Endothelial cell of umbilical vein (primary cell): ENCODE measurements around the gene DDB1. TPM values are rescaled to one million over a fixed set of nuclear protein-coding genes. Genes with fewer than 3 reads are reported as not detected.

ENCODE experiments used
- BruUV-seq: library from RNA; stranded (reverse); fragments of 400-500 nt; replicated peaks from 2 replicates; lab custom pipeline; 2021; lab: Mats Ljungman, UMichigan
- CTCF ChIA-PET: fragments of 300-600, 350-600 bp; sonication (Branson Sonifier 250); formaldehyde crosslinking; loops from one replicate; lab custom pipeline; 2021; ENCODE audit warnings: antibody characterized with exemption, inconsistent platforms; lab: Charles Lee
- POLR2A ChIA-PET: fragments of 300-600, 350-600 bp; sonication (Branson Sonifier 250); formaldehyde crosslinking; loops from one replicate; lab custom pipeline; 2021; ENCODE audit warnings: antibody characterized with exemption, inconsistent platforms; lab: Charles Lee
- DNase-seq: peaks from one replicate; pipeline ENCODE4 v3.0.0-alpha.2; 2011; ENCODE audit warnings: low read depth, low spot score
- FAIRE-seq: peaks from 2 replicates; lab custom pipeline; 2011; peaks lifted over from hg19 to GRCh38; lab: Jason Lieb, UNC
- H2AFZ ChIP-seq: 2 replicates; pipeline ENCODE4 v1.6.0; 2012; ENCODE audit warnings: low read depth, low read length, control low read depth, inconsistent platforms
- H3K27ac ChIP-seq: 2 replicates; pipeline ENCODE4 v1.5.1; 2011; ENCODE audit warnings: low read depth, mild to moderate bottlenecking, control low read depth, low read length, moderate library complexity; ENCODE audit not compliant: insufficient read depth
- H3K27me3 ChIP-seq, 2 experiments: 2 replicates each; pipeline versions ENCODE4 v1.6.0 to v1.6.1; 2011; ENCODE audit warnings: low read length in 2 of 2, mixed read lengths in 1 of 2; ENCODE audit not compliant: control insufficient read depth in 2 of 2, insufficient read depth in 2 of 2
- H3K36me3 ChIP-seq, 2 experiments: 2 replicates in 1 of 2; 3 replicates in 1 of 2; pipeline ENCODE4 v1.5.1; 2011; ENCODE audit warnings: low read length in 2 of 2, mild to moderate bottlenecking in 1 of 2, moderate library complexity in 1 of 2; ENCODE audit not compliant: control insufficient read depth in 2 of 2, insufficient read depth in 2 of 2; ENCODE audit errors: extremely low read depth in 1 of 2
- H3K4me1 ChIP-seq: 3 replicates; pipeline ENCODE4 v1.5.1; 2011; ENCODE audit warnings: mild to moderate bottlenecking, low read length; ENCODE audit not compliant: control insufficient read depth, insufficient read depth; ENCODE audit errors: extremely low read depth
- H3K4me2 ChIP-seq: 2 replicates; pipeline ENCODE4 v1.6.1; 2011; ENCODE audit warnings: low read length, control low read depth, mixed read lengths; ENCODE audit not compliant: insufficient read depth
- H3K4me3 ChIP-seq, 3 experiments: fragments of 200-600 bp in 1 of 3; sonication (generic), shearing (Covaris generic) in 1 of 3; replicated peaks in 1 of 3; 2 replicates each; pipeline ENCODE4 v1.5.1; 2011 to 2016; ENCODE audit warnings: control low read depth in 3 of 3, low read length in 3 of 3, mild to moderate bottlenecking in 2 of 3, inconsistent platforms in 1 of 3, low read depth in 1 of 3, moderate library complexity in 1 of 3; ENCODE audit not compliant: insufficient read depth in 1 of 3
- H3K79me2 ChIP-seq: 2 replicates; pipeline ENCODE4 v1.6.0; 2012; ENCODE audit warnings: low read length, inconsistent platforms; ENCODE audit not compliant: control insufficient read depth, insufficient read depth
- H3K9ac ChIP-seq: replicated peaks from 2 replicates; pipeline ENCODE3; 2011; ENCODE audit warnings: low read length, control low read depth; ENCODE audit not compliant: insufficient read depth; ENCODE audit errors: extremely low read depth
- H3K9me1 ChIP-seq: replicated peaks from 3 replicates; pipeline ENCODE4 v1.6.0; 2011; ENCODE audit warnings: mild to moderate bottlenecking, low read length; ENCODE audit not compliant: control insufficient read depth, insufficient read depth; ENCODE audit errors: extremely low read depth
- H3K9me3 ChIP-seq: replicated peaks from 2 replicates; pipeline ENCODE4 v1.5.1; 2012; ENCODE audit warnings: low read length, inconsistent platforms; ENCODE audit not compliant: control insufficient read depth, insufficient read depth
- H4K20me1 ChIP-seq: replicated peaks from 2 replicates; pipeline ENCODE3; 2011; ENCODE audit warnings: mild to moderate bottlenecking, low read length; ENCODE audit not compliant: control insufficient read depth, insufficient read depth; ENCODE audit errors: extremely low read depth
- EZH2 ChIP-seq: IDR thresholded peaks from 2 replicates; pipeline ENCODE4 v1.6.1; 2012; ENCODE audit warnings: borderline replicate concordance, low read depth, mild to moderate bottlenecking, moderate library complexity, low read length, inconsistent platforms; ENCODE audit not compliant: severe bottlenecking
- FOS ChIP-seq: IDR thresholded peaks from 2 replicates; pipeline ENCODE4 v1.6.1; 2011; ENCODE audit warnings: mild to moderate bottlenecking, low read length, moderate library complexity, borderline replicate concordance; ENCODE audit not compliant: insufficient read depth
- GATA2 ChIP-seq: IDR thresholded peaks from 2 replicates; pipeline ENCODE4 v1.7.0; 2011; ENCODE audit warnings: low read depth, mild to moderate bottlenecking, moderate library complexity, mixed read lengths, low read length; ENCODE audit not compliant: insufficient read length, insufficient read depth
- JUN ChIP-seq: IDR thresholded peaks from 2 replicates; pipeline ENCODE4 v1.6.1; 2011; ENCODE audit warnings: borderline replicate concordance, low read depth; ENCODE audit not compliant: insufficient read length, insufficient read depth
- MYC ChIP-seq: IDR thresholded peaks from one replicate; pipeline ENCODE4 v1.6.1; 2011; ENCODE audit warnings: mild to moderate bottlenecking, low read depth, low read length
- POLR2A ChIP-seq: IDR thresholded peaks from 2 replicates; pipeline ENCODE4 v1.6.1; 2012; ENCODE audit warnings: low read depth, mild to moderate bottlenecking, control low read depth, low read length
- POLR2AphosphoS5 ChIP-seq: IDR thresholded peaks from 2 replicates; pipeline ENCODE4 v1.6.1; 2012; ENCODE audit warnings: low read depth, mild to moderate bottlenecking, control low read depth, low read length, moderate library complexity; ENCODE audit not compliant: insufficient read depth
- dilution Hi-C: fragments of 300-500 bp; cut with MboI; formaldehyde crosslinking; loops from one replicate; pipeline ENCODE4 v1.15.0; 2019; ENCODE audit warnings: low sequenced_read_pairs; ENCODE audit not compliant: extremely low pct_ligation_motif_present
- intact Hi-C: fragments of 100-400 bp; cut with micrococcal nuclease; formaldehyde crosslinking; loops from one replicate; pipeline ENCODE4 v1.10.0; 2022
- polyA plus RNA-seq, 4 experiments: library from polyadenylated mRNA; depleted of rRNA in 3 of 4; stranded (reverse) in 3 of 4; unstranded in 1 of 4; fragments of >200 nt; gene quantifications; 2 replicates each; pipeline versions ENCODE4 v1.2.1 to v1.2.3, GENCODE V29; 2011 to 2012; ENCODE audit warnings: missing spikeins in 1 of 4
- total RNA-seq: library from RNA; stranded (reverse); gene quantifications from 2 replicates; pipeline ENCODE4 v1.2.3, GENCODE V29; 2021
- TF ChIP-seq, protein P1 (sequence below): IDR thresholded peaks from 2 replicates; pipeline ENCODE4 v1.6.1; 2011; ENCODE audit not compliant: insufficient read depth, insufficient read length
- TF ChIP-seq, protein P2 (sequence below), 2 donors: IDR thresholded peaks; 1 replicate in 1 of 2; 2 replicates in 1 of 2; pipeline ENCODE4 v1.5.1; 2011; ENCODE audit warnings: low read length in 2 of 2, mild to moderate bottlenecking in 2 of 2, moderate library complexity in 2 of 2, control low read depth in 1 of 2, inconsistent platforms in 1 of 2, low read depth in 1 of 2; ENCODE audit not compliant: insufficient read depth in 1 of 2; ENCODE audit errors: extremely low read depth in 1 of 2

Gene DDB1
- total and polyA plus RNA-seq, 2 donors (not counting 3 experiments of a cell fraction or from before 2014, with no cell fraction given): 229 to 230 TPM

DNA sequence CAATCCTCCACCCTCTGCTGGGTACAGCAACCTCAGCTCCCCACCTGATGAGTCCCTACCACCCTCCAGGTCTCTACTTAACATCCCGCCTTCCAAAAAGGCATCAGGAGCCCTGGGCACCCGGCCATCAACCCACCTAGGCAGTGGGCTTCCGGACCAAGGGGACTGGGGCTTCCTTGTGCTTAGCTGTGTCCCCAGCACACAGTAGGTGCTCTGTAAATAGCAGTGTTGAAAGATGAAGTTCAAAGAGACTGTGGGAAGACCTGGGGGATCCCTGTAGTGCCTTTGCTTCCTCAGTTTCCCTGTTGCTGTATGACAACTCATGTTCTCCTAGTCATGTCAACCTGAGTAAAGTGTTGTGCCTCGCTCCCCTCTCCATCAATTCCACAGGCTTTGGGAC is 58.8 kb downstream of the DDB1 start:
- BruUV-seq: no TSS peak

More for the DNA sequence above, 58.8 kb downstream of the DDB1 start:
- Histone ChIP-seq H3K4me3 (no peak overlapping the region), H3K27me3 (peaks cover 0 to 1% of the 10 kb centered on the region in 2 experiments), H3K4me1 (no peaks in the 10 kb centered on the region), H4K20me1 (no peaks in the 10 kb centered on the region), H2AFZ (no peak overlapping the region), H3K27ac (no peak overlapping the region), H3K79me2 (no peaks in the 10 kb centered on the region), H3K9ac (no peak overlapping the region), H3K36me3 (no peaks in the 10 kb centered on the region), H3K4me2 (no peak overlapping the region), H3K9me3 (no peaks in the 10 kb centered on the region), H3K9me1 (no peaks in the 10 kb centered on the region)
- FAIRE-seq: no peak
- ChIA-PET POLR2A (no interaction called here), CTCF (interaction anchor here (2.7 kb wide), 1 partner anchor 20 kb away, joined by 8 read pairs; no protein-coding TSS in a partner anchor)
- TF ChIP-seq POLR2AphosphoS5: no peak
- no peak for TF ChIP-seq GATA2
- TF ChIP-seq, protein P1, sequence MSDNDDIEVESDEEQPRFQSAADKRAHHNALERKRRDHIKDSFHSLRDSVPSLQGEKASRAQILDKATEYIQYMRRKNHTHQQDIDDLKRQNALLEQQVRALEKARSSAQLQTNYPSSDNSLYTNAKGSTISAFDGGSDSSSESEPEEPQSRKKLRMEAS: no peak
- no peak for TF ChIP-seq POLR2A
- TF ChIP-seq EZH2: no peak
- no peak for TF ChIP-seq JUN
- TF ChIP-seq MYC: no peak
- TF ChIP-seq, protein P2, sequence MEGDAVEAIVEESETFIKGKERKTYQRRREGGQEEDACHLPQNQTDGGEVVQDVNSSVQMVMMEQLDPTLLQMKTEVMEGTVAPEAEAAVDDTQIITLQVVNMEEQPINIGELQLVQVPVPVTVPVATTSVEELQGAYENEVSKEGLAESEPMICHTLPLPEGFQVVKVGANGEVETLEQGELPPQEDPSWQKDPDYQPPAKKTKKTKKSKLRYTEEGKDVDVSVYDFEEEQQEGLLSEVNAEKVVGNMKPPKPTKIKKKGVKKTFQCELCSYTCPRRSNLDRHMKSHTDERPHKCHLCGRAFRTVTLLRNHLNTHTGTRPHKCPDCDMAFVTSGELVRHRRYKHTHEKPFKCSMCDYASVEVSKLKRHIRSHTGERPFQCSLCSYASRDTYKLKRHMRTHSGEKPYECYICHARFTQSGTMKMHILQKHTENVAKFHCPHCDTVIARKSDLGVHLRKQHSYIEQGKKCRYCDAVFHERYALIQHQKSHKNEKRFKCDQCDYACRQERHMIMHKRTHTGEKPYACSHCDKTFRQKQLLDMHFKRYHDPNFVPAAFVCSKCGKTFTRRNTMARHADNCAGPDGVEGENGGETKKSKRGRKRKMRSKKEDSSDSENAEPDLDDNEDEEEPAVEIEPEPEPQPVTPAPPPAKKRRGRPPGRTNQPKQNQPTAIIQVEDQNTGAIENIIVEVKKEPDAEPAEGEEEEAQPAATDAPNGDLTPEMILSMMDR (IDR thresholded peaks at IDR 0.05; ENCODE audit: extremely low read depth in 1 of 2, insufficient read depth in 1 of 2, low read depth in 1 of 2, low read length in 2 of 2): no peak
- TF ChIP-seq FOS: no peak
- intact Hi-C loops (no loop called here), dilution Hi-C loops (no loop called here)
- no peak for DNase-seq
